IMR-90 (cell line): ENCODE data around the gene CDIP1. TPM values are rescaled to one million over a fixed set of nuclear protein-coding genes. Genes with fewer than 3 reads are reported as not detected.

ENCODE experiments used
- ATAC-seq: fragments of 200-7000 bp; cut with Tn5 transposase; 2 replicates; pipeline ENCODE4 v1.9.1; 2020; ENCODE audit warnings: low read depth, mild to moderate bottlenecking, moderate library complexity
- BruUV-seq: library from RNA; stranded (reverse); fragments of 400-500 nt; replicated peaks from 2 replicates; lab custom pipeline; 2021; lab: Mats Ljungman, UMichigan
- CTCF ChIA-PET: fragments of 300-600 bp; formaldehyde crosslinking; extraction: SDS; loops from one replicate; lab custom pipeline; 2021; ENCODE audit warnings: antibody characterized with exemption; lab: Yijun Ruan, JAX
- POLR2A ChIA-PET: fragments of 300-600 bp; sonication (Branson Sonifier 250); formaldehyde crosslinking; loops from one replicate; lab custom pipeline; 2022; ENCODE audit warnings: antibody characterized with exemption; ENCODE audit not compliant: unreplicated experiment; lab: Charles Lee
- DNase-seq: peaks from one replicate; pipeline ENCODE4 v3.0.0; 2013
- H2AFZ ChIP-seq: replicated peaks from 2 replicates; pipeline ENCODE3; 2013; ENCODE audit warnings: low read length, mild to moderate bottlenecking; ENCODE audit not compliant: poor library complexity
- H2AK5ac ChIP-seq: 2 replicates; pipeline ENCODE4 v1.6.1; 2013; ENCODE audit warnings: low read depth, low read length, inconsistent platforms
- H2AK9ac ChIP-seq: replicated peaks from 2 replicates; pipeline ENCODE3; 2013; ENCODE audit warnings: mild to moderate bottlenecking, low read depth, low read length, moderate library complexity; ENCODE audit not compliant: poor library complexity
- H2BK120ac ChIP-seq: 2 replicates; pipeline ENCODE4 v1.6.1; 2013; ENCODE audit warnings: low read depth, low read length, inconsistent platforms
- H2BK15ac ChIP-seq: 3 replicates; pipeline ENCODE4 v1.6.1; 2013; ENCODE audit warnings: low read depth, low read length, inconsistent platforms
- H2BK20ac ChIP-seq: 2 replicates; pipeline ENCODE4 v1.6.1; 2013; ENCODE audit warnings: low read depth, mild to moderate bottlenecking, inconsistent platforms, low read length, moderate library complexity
- H2BK5ac ChIP-seq: 2 replicates; pipeline ENCODE4 v1.6.1; 2013; ENCODE audit warnings: mild to moderate bottlenecking, low read depth, low read length, inconsistent platforms; ENCODE audit not compliant: poor library complexity, severe bottlenecking
- H3K14ac ChIP-seq: replicated peaks from 2 replicates; pipeline ENCODE4 v1.6.1; 2013; ENCODE audit warnings: low read depth, low read length, inconsistent platforms
- H3K18ac ChIP-seq: 2 replicates; pipeline ENCODE4 v1.6.1; 2013; ENCODE audit warnings: low read depth, low read length, control low read depth
- H3K23ac ChIP-seq: 2 replicates; pipeline ENCODE4 v1.6.1; 2013; ENCODE audit warnings: low read depth, low read length, inconsistent platforms
- H3K27ac ChIP-seq: 2 replicates; pipeline ENCODE4 v1.5.1; 2013; ENCODE audit warnings: mild to moderate bottlenecking, control low read depth, low read length; ENCODE audit not compliant: insufficient read depth
- H3K27me3 ChIP-seq: 2 replicates; pipeline ENCODE4 v1.6.1; 2013; ENCODE audit warnings: low read length; ENCODE audit not compliant: control insufficient read depth, insufficient read depth
- H3K36me3 ChIP-seq: 2 replicates; pipeline ENCODE4 v1.6.1; 2013; ENCODE audit warnings: low read length, mixed read lengths; ENCODE audit not compliant: control insufficient read depth, insufficient read depth
- H3K4ac ChIP-seq: 2 replicates; pipeline ENCODE4 v1.6.1; 2013; ENCODE audit warnings: low read depth, low read length, inconsistent platforms
- H3K4me1 ChIP-seq: 2 replicates; pipeline ENCODE4 v1.6.1; 2013; ENCODE audit warnings: low read length, mixed read lengths; ENCODE audit not compliant: control insufficient read depth, insufficient read depth
- H3K4me2 ChIP-seq: 2 replicates; pipeline ENCODE4 v1.6.1; 2013; ENCODE audit warnings: low read depth, mild to moderate bottlenecking, control low read depth, low read length, moderate library complexity
- H3K4me3 ChIP-seq: 2 replicates; pipeline ENCODE4 v1.5.1; 2013; ENCODE audit warnings: low read depth, mild to moderate bottlenecking, control low read depth, low read length, moderate library complexity; ENCODE audit not compliant: insufficient read depth
- H3K56ac ChIP-seq: 2 replicates; pipeline ENCODE4 v1.6.1; 2013; ENCODE audit warnings: low read length, inconsistent platforms; ENCODE audit not compliant: insufficient read depth; ENCODE audit errors: extremely low read depth
- H3K79me1 ChIP-seq, 2 experiments: 2 replicates each; pipeline ENCODE4 v1.6.1; 2013; ENCODE audit warnings: low read length in 2 of 2, inconsistent platforms in 1 of 2, low read depth in 1 of 2
- H3K9ac ChIP-seq: 2 replicates; pipeline ENCODE4 v1.6.1; 2013; ENCODE audit warnings: low read depth, low read length, control low read depth
- H3K9me1 ChIP-seq: 2 replicates; pipeline ENCODE4 v1.6.1; 2013; ENCODE audit warnings: low read length, inconsistent platforms; ENCODE audit not compliant: insufficient read depth
- H3K9me3 ChIP-seq: 2 replicates; pipeline ENCODE4 v1.6.1; 2013; ENCODE audit warnings: low read length; ENCODE audit not compliant: control insufficient read depth, insufficient read depth
- H4K20me1 ChIP-seq: 2 replicates; pipeline ENCODE4 v1.6.1; 2013; ENCODE audit warnings: low read length, inconsistent platforms; ENCODE audit not compliant: insufficient read depth
- H4K5ac ChIP-seq: 2 replicates; pipeline ENCODE4 v1.6.1; 2013; ENCODE audit warnings: mild to moderate bottlenecking, low read depth, low read length, control low read depth
- H4K8ac ChIP-seq, 2 experiments: 2 replicates each; pipeline ENCODE4 v1.6.1; 2013; ENCODE audit warnings: low read depth in 2 of 2, low read length in 2 of 2, control low read depth in 1 of 2, inconsistent platforms in 1 of 2
- H4K91ac ChIP-seq: 2 replicates; pipeline ENCODE4 v1.6.1; 2013; ENCODE audit warnings: low read depth, low read length, inconsistent platforms; ENCODE audit not compliant: insufficient read depth
- BHLHE40 ChIP-seq: fragments of 150-350 bp; IDR thresholded peaks from 2 replicates; pipeline ENCODE4 v1.6.1; 2016; ENCODE audit warnings: mild to moderate bottlenecking, low read depth, low read length
- CEBPB ChIP-seq: IDR thresholded peaks from 2 replicates; pipeline ENCODE4 v1.6.1; 2012; ENCODE audit warnings: low read depth, low read length, improper control_type of control experiment
- CHD1 ChIP-seq: IDR thresholded peaks from 2 replicates; pipeline ENCODE4 v1.6.1; 2012; ENCODE audit warnings: low read depth, low read length, improper control_type of control experiment
- CTCF ChIP-seq: conservative IDR thresholded peaks from 2 replicates; pipeline ENCODE4 v1.5.1; 2012; ENCODE audit warnings: mild to moderate bottlenecking, low read depth, low read length, improper control_type of control experiment
- ELK1 ChIP-seq: fragments of 150-350 bp; IDR thresholded peaks from 2 replicates; pipeline ENCODE4 v1.6.1; 2016; ENCODE audit warnings: low read depth, mild to moderate bottlenecking, low read length, moderate library complexity, borderline replicate concordance
- FOS ChIP-seq: fragments of 150-350 bp; IDR thresholded peaks from 2 replicates; pipeline ENCODE4 v1.6.1; 2016; ENCODE audit warnings: low read depth, low read length
- MAZ ChIP-seq: IDR thresholded peaks from 2 replicates; pipeline ENCODE4 v1.6.1; 2012; ENCODE audit warnings: low read depth, mild to moderate bottlenecking, low read length, improper control_type of control experiment, moderate library complexity, borderline replicate concordance
- MXI1 ChIP-seq: IDR thresholded peaks from 2 replicates; pipeline ENCODE4 v1.6.1; 2012; ENCODE audit warnings: low read depth, mild to moderate bottlenecking, low read length, moderate library complexity, borderline replicate concordance
- NFE2L2 ChIP-seq: fragments of 150-350 bp; IDR thresholded peaks from 2 replicates; pipeline ENCODE4 v1.6.1; 2016; ENCODE audit warnings: low read depth, mild to moderate bottlenecking, low read length
- POLR2A ChIP-seq: IDR thresholded peaks from 2 replicates; pipeline ENCODE4 v1.6.1; 2012; ENCODE audit warnings: mild to moderate bottlenecking, low read depth, low read length
- RAD21 ChIP-seq: IDR thresholded peaks from 2 replicates; pipeline ENCODE4 v1.6.1; 2012; ENCODE audit warnings: low read length, improper control_type of control experiment
- RFX5 ChIP-seq: IDR thresholded peaks from 2 replicates; pipeline ENCODE4 v1.8.0; 2012; ENCODE audit warnings: low read depth, mild to moderate bottlenecking, low read length, moderate library complexity
- USF2 ChIP-seq: fragments of 150-350 bp; IDR thresholded peaks from 2 replicates; pipeline ENCODE4 v1.6.1; 2017; ENCODE audit warnings: mild to moderate bottlenecking, antibody characterized with exemption, low read length, low read depth
- WGBS, 2 experiments: methylation state at CpG; one replicate each; pipeline versions ENCODE4 v1.1.5 to v1.1.7; 2013; ENCODE audit warnings: missing lambda C conversion rate in 2 of 2; ENCODE audit not compliant: insufficient read length in 1 of 2; ENCODE audit errors: extremely low coverage in 2 of 2; 5-methylcytosine and 5-hydroxymethylcytosine counted together
- dilution Hi-C: fragments of 300-500 bp; cut with HindIII; formaldehyde crosslinking; loops from one replicate; pipeline ENCODE4 v1.14.3; 2018; ENCODE audit warnings: low sequenced_read_pairs; ENCODE audit not compliant: unreplicated experiment
- in situ Hi-C: fragments of 300-500 bp; cut with MboI; formaldehyde crosslinking; loops from 3 replicates; pipeline ENCODE4 v1.14.3; 2019; ENCODE audit warnings: low sequenced_read_pairs, inconsistent platforms, mixed read lengths
- intact Hi-C: fragments of 100-400 bp; cut with micrococcal nuclease; formaldehyde crosslinking; loops from 2 replicates; pipeline ENCODE4 v1.10.0; 2022
- polyA plus RNA-seq, 3 experiments: library from polyadenylated mRNA; depleted of rRNA; stranded (reverse); fragments of >200 nt; gene quantifications; 2 replicates each; pipeline ENCODE4 v1.2.3, GENCODE V29; 2012; ENCODE audit warnings: low replicate concordance in 1 of 3
- total RNA-seq: library from RNA; depleted of rRNA; stranded (reverse); fragments of >200 nt; gene quantifications from 2 replicates; pipeline ENCODE4 v1.2.3, GENCODE V29; 2012

CDIP1 gene
- total and polyA plus RNA-seq, 2 of the 4 experiments (the other 2 are of a cell fraction): 4.8 to 14.6 TPM

GRCh38 chr16:4520913-4521312, 17.7 kb downstream of the CDIP1 start:
- 86% methylated on average over 4 of the region's 7 CpGs; no CpG with 5 or more reads in 1 of the 2 experiments for WGBS, 2 experiments
- Histone ChIP-seq H3K4me2 (no peak overlapping the region), H2BK15ac (no peak overlapping the region), H2AK9ac (no peak overlapping the region), H3K23ac (no peak overlapping the region), H2BK5ac (no peak overlapping the region), H2BK120ac (no peak overlapping the region), H2AK5ac (no peak overlapping the region), H4K91ac (no peak overlapping the region), H3K36me3 (no peaks in the 10 kb centered on the region), H3K18ac (no peak overlapping the region), H2AFZ (no peak overlapping the region), H3K56ac (no peak overlapping the region), H3K9me3 (no peaks in the 10 kb centered on the region), H3K4ac (no peak overlapping the region), H3K14ac (no peak overlapping the region), H3K9ac (no peak overlapping the region), H4K20me1 (peaks cover 18% of the 10 kb centered on the region), H3K79me1 (peaks cover 8 to 60% of the 10 kb centered on the region in 2 experiments), H3K4me1 (peaks cover 7% of the 10 kb centered on the region), H3K4me3 (no peak overlapping the region), H3K9me1 (peaks cover 20% of the 10 kb centered on the region), H3K27me3 (no peaks in the 10 kb centered on the region), H4K5ac (no peak overlapping the region), H3K27ac (no peak overlapping the region), H2BK20ac (no peak overlapping the region), H4K8ac (no peak overlapping the region)
- DNase-seq (no peak), ATAC-seq (no peak)
- CTCF ChIA-PET: no interaction called here
- in situ Hi-C loops: loop anchor here (25.0 kb wide), 1 partner anchor 441 kb away; the partner anchor contains the start of gene SEC14L5
- dilution Hi-C loops: no loop called here
- no TSS peak for BruUV-seq
- intact Hi-C loops: no loop called here
- TF ChIP-seq RAD21 (no peak), ELK1 (no peak), BHLHE40 (no peak), POLR2A (no peak), RFX5 (no peak), USF2 (no peak), MAZ (no peak), CEBPB (no peak), MXI1 (no peak), FOS (no peak), CHD1 (no peak), CTCF (no peak), NFE2L2 (no peak)
- POLR2A ChIA-PET: no interaction called here
